Sigmoid colon (tissue), 7 donors: ENCODE results near the gene PDE6B. TPM values are rescaled to one million over a fixed set of nuclear protein-coding genes. Genes with fewer than 3 reads are reported as not detected.

Experiments used
- DNase-seq: peaks from one replicate; pipeline ENCODE4 v3.0.0-alpha.2; 2019
- H3K27ac ChIP-seq, 4 donors: fragments of 200-600 bp; sonication (generic); one replicate each; pipeline ENCODE4 v1.5.1; 2016 to 2019; ENCODE audit warnings: mild to moderate bottlenecking in 1 of 4
- H3K27me3 ChIP-seq, 3 donors: fragments of 200-600 bp; sonication (generic); one replicate each; pipeline ENCODE4 v1.5.1; 2019; ENCODE audit warnings: mild to moderate bottlenecking in 1 of 3
- H3K36me3 ChIP-seq, 4 donors: fragments of 200-600 bp; sonication (generic); one replicate each; pipeline ENCODE4 v1.5.1; 2016 to 2019
- H3K4me1 ChIP-seq, 4 donors: fragments of 200-600 bp; sonication (generic); one replicate each; pipeline ENCODE4 v1.5.1; 2017 to 2019
- H3K4me3 ChIP-seq, 4 donors: fragments of 200-600 bp; sonication (generic); one replicate each; pipeline ENCODE4 v1.5.1; 2017 to 2019; ENCODE audit warnings: mild to moderate bottlenecking in 2 of 4, moderate library complexity in 1 of 4
- H3K9me3 ChIP-seq, 4 donors: fragments of 200-600 bp in 3 of 4; sonication (generic) in 3 of 4; one replicate each; pipeline versions ENCODE4 v1.5.1 to v1.6.1; 2013 to 2019
- CTCF ChIP-seq, 4 experiments: fragments of 450-650 bp in 3 of 4; fragments of 200-600 bp in 1 of 4; IDR thresholded peaks; one replicate each; pipeline ENCODE4 v1.5.1; 2016 to 2019; ENCODE audit warnings: antibody characterized with exemption in 4 of 4, mild to moderate bottlenecking in 3 of 4, moderate library complexity in 2 of 4
- EP300 ChIP-seq, 4 donors: sonication (generic); formaldehyde crosslinking; IDR thresholded peaks; one replicate each; pipeline ENCODE4 v1.6.1; 2017; ENCODE audit warnings: antibody characterized with exemption in 4 of 4
- POLR2A ChIP-seq, 2 donors: fragments of 450-650 bp; IDR thresholded peaks; one replicate each; pipeline ENCODE4 v1.6.1; 2016; ENCODE audit warnings: antibody characterized with exemption in 2 of 2, mild to moderate bottlenecking in 2 of 2, moderate library complexity in 2 of 2
- POLR2AphosphoS5 ChIP-seq, 4 donors: sonication (generic); formaldehyde crosslinking; IDR thresholded peaks; one replicate each; pipeline ENCODE4 v1.6.1; 2017; ENCODE audit warnings: antibody characterized with exemption in 4 of 4
- WGBS, 2 donors: extraction: QIAGEN DNeasy Blood & Tissue Kit; methylation state at CpG; one replicate each; pipeline ENCODE4 v1.1.7; 2013; 5-methylcytosine and 5-hydroxymethylcytosine counted together
- intact Hi-C: fragments of 100-400 bp; cut with DNase I; formaldehyde crosslinking; loops from one replicate; pipeline ENCODE4 v1.15.1; 2023
- polyA plus RNA-seq, 3 donors: library from polyadenylated mRNA; stranded (reverse); fragments of 200-250 nt; gene quantifications; one replicate each; pipeline ENCODE4 v1.2.3, GENCODE V29; 2013
- total RNA-seq, 4 donors: library from RNA; depleted of rRNA; stranded (reverse); fragments of >200 nt; gene quantifications; one replicate each; pipeline ENCODE4 v1.1.0, GENCODE V29; 2016
- donor health status: healthy with polysubstance abuse.
- donor health status: Bipolar disorder and iron deficiency.
- donor health status: healthy.

Gene PDE6B
- total and polyA plus RNA-seq, 7 donors, result under 0.01 to 5.4 (median 1.5) TPM; not detected in 1

- Histone ChIP-seq H3K27me3 (peaks cover 0 to 30% (median 15%) of the 10 kb centered on the region in 3 donors), H3K4me3 (no peak overlapping the region), H3K9me3 (no peaks in the 10 kb centered on the region), H3K36me3 (no peaks in the 10 kb centered on the region), H3K27ac (no peak overlapping the region), H3K4me1 (no peaks in the 10 kb centered on the region)
- intact Hi-C loops, result no loop called here
- TF ChIP-seq POLR2AphosphoS5 (IDR thresholded peaks at IDR 0.05) (no peak), CTCF (IDR thresholded peaks at IDR 0.05) (no peak), EP300 (IDR thresholded peaks at IDR 0.05) (no peak), POLR2A (IDR thresholded peaks at IDR 0.05) (no peak)
- 62 to 64% methylated on average over 11 of the region's 11 CpGs for WGBS, 2 donors
- DNase-seq, result no peak
Measured at GRCh38 chr4:600850-601515, 24.4 kb upstream of the PDE6B start.

- no peaks in the 10 kb centered on the region for H3K9me3 ChIP-seq
- WGBS, 2 donors, result 68 to 80% methylated on average over 24 of the region's 24 CpGs
- no peaks in the 10 kb centered on the region for H3K4me1 ChIP-seq
- TF ChIP-seq EP300 (IDR thresholded peaks at IDR 0.05), result no peak
- no peak for TF ChIP-seq CTCF (IDR thresholded peaks at IDR 0.05)
- TF ChIP-seq POLR2A (IDR thresholded peaks at IDR 0.05), result no peak
- TF ChIP-seq POLR2AphosphoS5 (IDR thresholded peaks at IDR 0.05), result no peak
- H3K4me3 ChIP-seq, result no peak overlapping the region
- peaks cover 0 to 30% (median 15%) of the 10 kb centered on the region in 3 donors for H3K27me3 ChIP-seq
- no peak overlapping the region for H3K27ac ChIP-seq
- intact Hi-C loops, result no loop called here
- DNase-seq, result no peak
- no peaks in the 10 kb centered on the region for H3K36me3 ChIP-seq
Measured at GRCh38 chr4:601612-602558, 23.5 kb upstream of the PDE6B start.

- no peaks in the 10 kb centered on the region for H3K4me1 ChIP-seq
- no peak overlapping the region for H3K27ac ChIP-seq
- DNase-seq, result no peak
- H3K27me3 ChIP-seq, result peaks cover 0 to 30% (median 15%) of the 10 kb centered on the region in 3 donors
- H3K36me3 ChIP-seq, result no peaks in the 10 kb centered on the region
- intact Hi-C loops, result no loop called here
- H3K9me3 ChIP-seq, result no peaks in the 10 kb centered on the region
- no peak for TF ChIP-seq CTCF (IDR thresholded peaks at IDR 0.05)
- TF ChIP-seq POLR2AphosphoS5 (IDR thresholded peaks at IDR 0.05), result no peak
- TF ChIP-seq EP300 (IDR thresholded peaks at IDR 0.05), result no peak
- no peak overlapping the region for H3K4me3 ChIP-seq
- WGBS, 2 donors, result 7 to 19% methylated on average over 8 of the region's 8 CpGs
Measured at GRCh38 chr4:602559-602942, 22.8 kb upstream of the PDE6B start.

GRCh38 chr4:604131-604530, 21.2 kb upstream of the PDE6B start:
- Histone ChIP-seq H3K9me3 (no peaks in the 10 kb centered on the region), H3K27me3 (peaks cover 0 to 37% (median 15%) of the 10 kb centered on the region in 3 donors), H3K4me3 (no peak overlapping the region), H3K4me1 (no peaks in the 10 kb centered on the region), H3K36me3 (no peaks in the 10 kb centered on the region), H3K27ac (no peak overlapping the region)
- 31 to 58% methylated on average over 3 of the region's 3 CpGs for WGBS, 2 donors
- intact Hi-C loops, result no loop called here
- no peak for DNase-seq
- TF ChIP-seq POLR2AphosphoS5 (IDR thresholded peaks at IDR 0.05), result no peak
- no peak for TF ChIP-seq POLR2A (IDR thresholded peaks at IDR 0.05)
- no peak for TF ChIP-seq CTCF (IDR thresholded peaks at IDR 0.05)
- no peak for TF ChIP-seq EP300 (IDR thresholded peaks at IDR 0.05)
